Stimulated activated CD8-positive, alpha-beta memory T cell treated with anti-CD3 and anti-CD28 coated beads, Interleukin-7, amount 100 ng/mL, for 1 hour (primary cell): ENCODE results near the gene KCNJ12.
"Not testable (repeated sequence)": the region's sequence is repeated elsewhere in the genome, so short reads cannot be mapped to it uniquely, and the experiment has no call there.

Experiments
- DNase-seq, 2 donors: peaks; one replicate each; pipeline ENCODE4 v3.0.0-alpha.2; 2020; ENCODE audit warnings: low read depth in 2 of 2

The KCNJ12 gene

GRCh38 chr17:21406616-21407404 lies 30.7 kb downstream of the KCNJ12 start:
- DNase-seq: not testable (repeated sequence)

DNA sequence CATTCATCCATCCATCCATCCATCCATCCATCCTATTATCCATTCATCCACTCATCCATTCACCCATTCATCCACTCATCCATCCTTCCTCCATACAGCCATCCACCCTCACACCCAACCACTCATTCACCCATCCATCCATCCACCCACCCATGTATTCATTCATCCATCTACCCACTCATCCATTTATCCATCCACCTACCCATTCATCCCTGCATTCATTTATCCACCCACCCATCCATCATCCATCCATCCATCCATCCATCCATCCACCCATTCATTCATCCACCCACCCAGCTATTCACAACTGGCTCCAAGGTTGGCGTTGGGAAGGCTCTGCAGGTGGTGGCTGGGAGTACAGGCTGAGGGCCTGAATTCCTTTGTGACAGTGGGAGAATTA lies 31.6 kb downstream of the KCNJ12 start:
- DNase-seq: not testable (repeated sequence)

DNA sequence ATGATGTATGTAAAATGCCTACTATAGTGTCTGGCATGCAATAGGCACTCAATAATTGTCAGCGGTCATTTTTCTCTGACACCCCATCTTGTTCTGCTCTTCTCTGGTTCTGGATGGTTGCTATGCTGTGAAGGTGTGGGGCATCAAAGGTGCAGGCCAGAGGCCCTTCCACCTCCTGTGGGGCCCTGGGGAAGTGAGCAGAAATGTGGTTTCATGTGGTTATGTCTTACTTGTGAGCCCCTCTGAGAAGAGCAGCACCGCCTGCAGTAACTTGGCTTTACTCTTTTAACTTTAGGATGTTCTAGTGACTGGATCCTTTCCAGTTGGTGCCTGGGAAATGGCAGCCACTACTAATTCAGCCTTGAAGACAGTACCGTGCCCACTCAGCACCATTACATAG lies 32.1 kb downstream of the KCNJ12 start:
- DNase-seq: not testable (repeated sequence)

- DNase-seq: not testable (repeated sequence)
Measured at GRCh38 chr17:21408766-21409300, 32.7 kb downstream of the KCNJ12 start.

- not testable (repeated sequence) for DNase-seq
Measured at GRCh38 chr17:21409388-21409787, 33.2 kb downstream of the KCNJ12 start.

DNA sequence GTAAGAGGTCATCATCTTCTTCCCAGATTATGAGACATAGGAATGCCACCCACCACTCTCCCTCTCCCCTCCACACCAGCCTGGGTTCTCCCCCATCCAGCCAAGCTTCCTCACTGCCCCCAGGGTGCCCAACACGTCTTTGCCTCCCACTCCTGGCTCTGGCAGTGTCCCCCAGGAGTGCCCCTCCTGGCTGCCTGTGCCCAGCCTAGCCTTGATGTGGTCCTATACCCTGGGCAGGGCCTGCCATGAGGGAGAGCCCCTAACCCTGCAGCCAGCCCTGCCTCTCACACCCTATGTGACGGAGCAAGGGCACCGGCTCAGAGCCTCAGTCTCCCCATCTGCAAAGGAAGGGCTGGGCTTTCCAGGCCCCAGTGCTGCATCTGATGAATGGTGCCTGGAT lies 33.8 kb downstream of the KCNJ12 start:
- not testable (repeated sequence) for DNase-seq

- not testable (repeated sequence) for DNase-seq
Measured at GRCh38 chr17:21410371-21410770, 34.2 kb downstream of the KCNJ12 start.

DNA sequence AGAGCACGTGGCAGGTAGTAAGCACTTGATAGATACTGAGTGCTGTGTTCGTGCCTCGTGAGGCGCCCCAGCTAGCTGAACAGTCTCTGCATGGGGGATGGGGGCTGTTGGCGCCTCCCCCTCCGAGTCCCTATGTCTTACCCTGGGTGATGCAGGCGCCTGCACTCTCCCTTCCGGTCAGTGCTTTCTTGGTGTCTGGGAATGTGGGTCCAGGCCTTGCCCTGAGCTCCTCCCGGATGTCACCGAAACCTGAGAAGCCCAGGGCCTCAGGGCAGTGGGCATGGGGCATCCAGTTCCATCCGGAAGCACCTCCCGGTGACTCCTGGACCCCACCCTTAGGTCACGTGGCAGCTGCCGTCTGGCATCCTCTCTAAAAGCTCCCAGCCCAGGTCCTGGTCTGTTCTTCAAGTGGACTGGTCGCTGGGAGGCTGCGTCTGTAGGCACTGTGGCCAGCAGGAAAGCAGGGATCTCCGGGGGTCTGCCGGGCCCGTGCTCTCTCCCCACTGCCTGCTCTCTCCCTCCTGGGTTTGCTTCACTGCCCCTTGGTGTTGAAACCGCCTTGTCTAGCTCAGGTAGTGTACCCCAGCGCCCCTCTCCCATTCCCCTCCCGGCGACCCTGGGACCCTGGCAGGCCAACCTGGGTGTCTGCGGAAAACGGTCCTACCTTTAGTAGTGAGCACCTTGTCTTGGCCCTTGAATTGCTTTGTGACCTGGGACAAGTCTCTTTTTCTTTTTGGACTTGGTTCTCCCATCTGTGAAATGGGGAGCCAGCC lies 34.9 kb downstream of the KCNJ12 start:
- not testable (repeated sequence) for DNase-seq

GRCh38 chr17:21411679-21412205 lies 35.6 kb downstream of the KCNJ12 start:
- DNase-seq: not testable (repeated sequence)

- DNase-seq: not testable (repeated sequence)
Measured at GRCh38 chr17:21412207-21412681, 36.1 kb downstream of the KCNJ12 start.

- DNase-seq: not testable (repeated sequence)
Measured at GRCh38 chr17:21413570-21414279, 37.6 kb downstream of the KCNJ12 start.

- DNase-seq: not testable (repeated sequence)
Measured at GRCh38 chr17:21414616-21415015, 38.5 kb downstream of the KCNJ12 start.

DNA sequence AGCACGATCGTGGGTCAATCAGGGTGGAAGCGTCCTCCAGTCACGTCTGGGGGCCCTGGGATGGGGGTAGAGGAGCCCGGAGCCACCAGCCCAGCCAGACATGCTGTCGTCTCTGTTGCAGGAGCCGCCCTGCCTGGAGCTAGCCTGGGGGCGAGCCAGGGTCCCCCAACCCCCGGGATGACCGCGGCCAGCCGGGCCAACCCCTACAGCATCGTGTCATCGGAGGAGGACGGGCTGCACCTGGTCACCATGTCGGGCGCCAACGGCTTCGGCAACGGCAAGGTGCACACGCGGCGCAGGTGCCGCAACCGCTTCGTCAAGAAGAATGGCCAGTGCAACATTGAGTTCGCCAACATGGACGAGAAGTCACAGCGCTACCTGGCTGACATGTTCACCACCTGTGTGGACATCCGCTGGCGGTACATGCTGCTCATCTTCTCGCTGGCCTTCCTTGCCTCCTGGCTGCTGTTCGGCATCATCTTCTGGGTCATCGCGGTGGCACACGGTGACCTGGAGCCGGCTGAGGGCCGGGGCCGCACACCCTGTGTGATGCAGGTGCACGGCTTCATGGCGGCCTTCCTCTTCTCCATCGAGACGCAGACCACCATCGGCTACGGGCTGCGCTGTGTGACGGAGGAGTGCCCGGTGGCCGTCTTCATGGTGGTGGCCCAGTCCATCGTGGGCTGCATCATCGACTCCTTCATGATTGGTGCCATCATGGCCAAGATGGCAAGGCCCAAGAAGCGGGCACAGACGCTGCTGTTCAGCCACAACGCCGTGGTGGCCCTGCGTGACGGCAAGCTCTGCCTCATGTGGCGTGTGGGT lies 39.2 kb downstream of the KCNJ12 start:
- DNase-seq: not testable (repeated sequence)

DNA sequence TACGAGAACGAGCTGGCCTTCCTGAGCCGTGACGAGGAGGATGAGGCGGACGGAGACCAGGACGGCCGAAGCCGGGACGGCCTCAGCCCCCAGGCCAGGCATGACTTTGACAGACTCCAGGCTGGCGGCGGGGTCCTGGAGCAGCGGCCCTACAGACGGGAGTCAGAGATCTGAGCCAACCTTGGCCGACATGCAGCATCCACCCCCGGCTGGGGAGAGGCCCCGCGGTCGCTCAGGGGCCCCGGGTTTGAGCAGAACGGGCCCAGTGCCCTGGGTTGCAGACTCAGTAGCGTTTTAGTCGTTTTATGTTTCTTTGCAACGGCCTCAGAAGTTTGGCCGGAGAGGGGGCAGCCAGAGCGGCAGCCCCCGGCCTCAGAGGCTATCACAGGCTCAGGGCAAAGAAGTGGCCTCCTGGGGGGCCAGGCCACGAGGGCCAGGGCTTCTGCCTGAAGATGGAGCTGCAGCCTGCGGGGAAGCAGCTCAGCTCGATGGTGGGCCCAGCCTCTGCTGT lies 40.4 kb downstream of the KCNJ12 start:
- not testable (repeated sequence) for DNase-seq

GRCh38 chr17:21417349-21417748 lies 41.2 kb downstream of the KCNJ12 start:
- DNase-seq: not testable (repeated sequence)

DNA sequence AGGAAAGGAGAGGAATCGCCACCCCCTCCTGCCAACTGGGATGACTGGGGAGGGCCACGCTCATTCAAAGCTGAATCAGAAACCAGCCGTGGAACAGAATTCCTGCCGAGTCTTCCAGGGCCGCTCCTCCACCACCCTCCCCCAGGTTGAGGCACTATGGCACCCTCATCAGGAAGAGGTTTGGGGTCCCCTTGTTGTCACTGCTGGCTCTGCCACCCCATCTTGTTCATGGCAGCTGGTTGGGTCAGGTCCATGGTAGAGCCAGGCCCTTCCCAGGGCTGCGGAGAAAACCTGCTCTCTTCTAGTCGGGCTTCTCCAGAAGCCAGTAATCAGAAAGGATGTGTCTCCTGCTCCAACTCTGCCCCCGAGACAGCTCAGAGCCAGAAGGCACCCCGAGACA lies 41.8 kb downstream of the KCNJ12 start:
- no peak for DNase-seq

DNA sequence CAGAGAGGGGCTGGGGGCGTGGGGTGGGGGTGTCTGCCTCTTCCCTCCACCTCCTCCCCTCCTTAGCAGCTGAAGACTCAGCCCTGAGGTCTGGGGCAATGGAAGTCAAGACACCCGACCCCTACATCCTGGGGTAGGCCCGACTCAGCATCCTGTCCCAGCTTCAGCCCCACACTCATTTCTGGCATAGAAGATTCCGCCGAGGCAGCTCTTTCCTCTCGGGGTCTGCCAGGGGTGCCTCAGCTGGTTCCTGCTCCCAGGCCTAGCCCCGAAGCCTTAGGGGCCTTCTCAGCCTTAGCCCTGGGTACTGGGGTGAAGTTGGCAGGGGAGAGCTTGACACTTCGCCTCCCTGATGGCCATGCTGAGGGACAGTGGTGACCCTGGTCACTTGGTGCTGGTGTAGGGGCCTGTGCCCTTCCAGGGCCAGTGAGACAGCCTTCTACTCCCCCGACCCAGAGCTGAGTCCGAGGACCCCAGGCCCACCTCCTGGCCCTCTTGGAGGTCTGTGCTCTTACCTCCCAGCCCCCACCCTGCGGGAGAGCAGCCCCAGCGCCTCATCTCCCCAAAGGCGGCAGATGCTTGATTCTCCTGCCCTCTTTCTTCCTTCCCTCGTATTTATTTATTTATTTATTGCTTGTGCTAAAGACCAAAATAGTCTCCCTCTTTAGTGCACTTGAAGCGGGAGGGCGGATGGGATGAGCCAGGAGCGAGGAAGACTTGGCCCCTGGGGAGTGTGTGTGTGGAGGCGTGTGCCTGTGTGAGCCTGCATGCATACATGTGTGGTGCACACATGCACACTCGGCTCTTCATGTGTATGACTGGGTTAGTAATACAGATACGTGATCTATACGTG lies 42.5 kb downstream of the KCNJ12 start:
- DNase-seq: no peak

DNA sequence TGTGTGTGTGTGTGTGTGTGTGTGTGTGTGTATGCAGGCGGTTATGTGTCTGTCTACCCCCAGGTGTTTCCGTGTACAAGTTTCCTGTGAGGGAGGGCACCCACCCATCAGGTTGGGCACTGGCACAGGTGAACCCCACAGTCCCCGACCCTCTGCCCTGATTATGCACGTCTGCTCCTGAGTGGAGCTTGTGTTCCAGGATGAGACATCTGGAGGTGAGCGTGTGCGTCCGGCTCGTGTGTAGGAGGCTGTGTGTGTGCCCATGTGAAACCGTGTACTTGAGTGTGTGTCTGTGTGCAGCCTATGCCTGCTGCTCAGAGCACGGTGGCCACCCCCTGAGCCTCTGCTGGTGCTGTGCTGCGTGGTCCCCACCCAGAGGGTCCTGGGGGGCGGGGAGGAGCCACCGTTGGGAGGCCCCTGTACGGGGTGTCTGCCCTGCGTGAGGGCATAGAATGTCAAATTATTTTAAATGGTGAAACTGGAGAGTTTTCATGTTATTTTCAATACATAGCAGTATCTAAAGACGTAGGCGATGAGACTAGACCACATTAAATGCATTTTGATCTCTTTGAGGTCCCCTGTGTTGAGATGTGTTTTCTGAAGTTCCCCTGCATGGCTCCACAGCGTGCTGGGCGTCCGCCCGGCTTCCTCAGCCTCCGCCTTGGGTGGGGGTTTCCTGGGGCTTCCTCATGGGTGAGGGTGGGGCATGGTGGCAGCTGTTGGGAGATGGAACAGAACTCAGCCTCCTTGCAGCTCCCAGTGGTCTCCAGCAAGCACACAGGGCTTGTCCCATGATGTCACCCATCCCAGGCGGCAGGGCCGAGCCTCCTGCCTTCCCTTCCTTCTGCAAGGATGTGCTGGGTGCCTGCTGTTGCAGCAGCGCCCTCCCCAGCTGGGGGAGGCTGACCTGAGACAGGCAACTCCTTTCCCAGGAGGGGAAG lies 43.4 kb downstream of the KCNJ12 start:
- DNase-seq: peak in 1 of 2 donors; percentile 8
